ENCODE data around the gene TTC21A.
A peak's percentile ranks its signal among the peaks of the same experiment; 100 is the strongest.
"Not testable (repeated sequence)": the region's sequence is repeated elsewhere in the genome, so short reads cannot be mapped to it uniquely, and the experiment has no call there.

TTC21A gene

GRCh38 chr3:39153977-39154279 is 46.4 kb downstream of the TTC21A start:
- no peak for DNase-seq

- no peak for DNase-seq
These were observed 47.0 kb downstream of the TTC21A start for GRCh38 chr3:39154280-39155021.

GRCh38 chr3:39156421-39156820 is 48.9 kb downstream of the TTC21A start:
- DNase-seq = no peak

GRCh38 chr3:39157359-39157758 is 49.9 kb downstream of the TTC21A start:
- no peak for DNase-seq

GRCh38 chr3:39158148-39158715 is 50.8 kb downstream of the TTC21A start:
- no peak for DNase-seq

GRCh38 chr3:39164414-39164813 is 56.9 kb downstream of the TTC21A start:
- no peak for DNase-seq

- DNase-seq = no peak
These were observed 58.0 kb downstream of the TTC21A start for GRCh38 chr3:39165518-39165917.

GRCh38 chr3:39166134-39166710 is 58.7 kb downstream of the TTC21A start:
- DNase-seq = no peak

GRCh38 chr3:39166932-39167532 is 59.6 kb downstream of the TTC21A start:
- no peak for DNase-seq

- DNase-seq = no peak
These were observed 60.8 kb downstream of the TTC21A start for GRCh38 chr3:39168156-39168780.

- no peak for DNase-seq
These were observed 62.2 kb downstream of the TTC21A start for GRCh38 chr3:39169712-39170111.

GRCh38 chr3:39170461-39170860 is 63.0 kb downstream of the TTC21A start:
- no peak for DNase-seq

GRCh38 chr3:39170877-39171276 is 63.4 kb downstream of the TTC21A start:
- DNase-seq = not testable (repeated sequence)

GRCh38 chr3:39171860-39172259 is 64.4 kb downstream of the TTC21A start:
- no peak for DNase-seq

GRCh38 chr3:39173318-39174125 is 66.0 kb downstream of the TTC21A start:
- no peak for DNase-seq

- no peak for DNase-seq
These were observed 68.7 kb downstream of the TTC21A start for GRCh38 chr3:39176025-39176714.

- peak; percentile 29 for DNase-seq
These were observed 70.3 kb downstream of the TTC21A start for GRCh38 chr3:39177708-39178332.

GRCh38 chr3:39178553-39178952 is 71.1 kb downstream of the TTC21A start:
- DNase-seq = no peak

- no peak for DNase-seq
These were observed 72.7 kb downstream of the TTC21A start for GRCh38 chr3:39180183-39180545.

GRCh38 chr3:39180546-39181346 is 73.3 kb downstream of the TTC21A start:
- peak; percentile 73 for DNase-seq
